ENCODE data around the gene GSTA3. TPM values are rescaled to one million over a fixed set of nuclear protein-coding genes. Genes with fewer than 3 reads are reported as not detected.

Gene GSTA3
- total RNA-seq (2022; extraction: Qiagen RNA extraction; ENCODE audit: low read depth), result not detected in 5 replicates

GRCh38 chr6:52909531-52909930 lies at the start of gene GSTA3:
TSS of gene GSTA3 (minus strand) at chr6:52909698. CDS start at chr6:52905834, 3,864 bp downstream.

Other genes starting within 250 kb of the GSTA3 start
- 33.4 to 47.6 TPM (median 38.1 TPM) in 5 replicates for gene TMEM14A, start 238.6 kb downstream of the GSTA3 start, total RNA-seq (2022; extraction: Qiagen RNA extraction; ENCODE audit: low read depth)
- not detected in 5 replicates for gene GSTA2, start 146.2 kb downstream of the GSTA3 start, total RNA-seq (2022; extraction: Qiagen RNA extraction; ENCODE audit: low read depth)
- gene GSTA1, start 105.9 kb downstream of the GSTA3 start, total RNA-seq (2022; extraction: Qiagen RNA extraction; ENCODE audit: low read depth), result 0.26 TPM in 1 of 5 replicates, not detected in the others
- not detected in 5 replicates for gene GSTA5, start 68.9 kb downstream of the GSTA3 start, total RNA-seq (2022; extraction: Qiagen RNA extraction; ENCODE audit: low read depth)
- 5.4 to 11.1 TPM (median 8.7 TPM) in 5 replicates for gene GSTA4, start 85.6 kb upstream of the GSTA3 start, total RNA-seq (2022; extraction: Qiagen RNA extraction; ENCODE audit: low read depth)
- 1.5 to 3.5 TPM (median 2.9 TPM) in 5 replicates for gene CILK1, start 152.1 kb upstream of the GSTA3 start, total RNA-seq (2022; extraction: Qiagen RNA extraction; ENCODE audit: low read depth)
- gene FBXO9, start 155.7 kb upstream of the GSTA3 start, total RNA-seq (2022; extraction: Qiagen RNA extraction; ENCODE audit: low read depth), result 30.8 to 42.1 TPM (median 33.9 TPM) in 5 replicates
- 0.03 to 0.11 TPM (median 0.07 TPM) in 3 of 5 replicates, not detected in the others for gene GCM1, start 239.1 kb upstream of the GSTA3 start, total RNA-seq (2022; extraction: Qiagen RNA extraction; ENCODE audit: low read depth)